ENCODE results near the gene TUBB3.

GRCh38 chr16:89909777-89910716, 13.1 kb upstream of the TUBB3 start:
- TF ChIP-seq RFX5 (IDR thresholded peaks at IDR 0.05; ENCODE audit: borderline replicate concordance, low read depth, low read length): no peak
- no peak for TF ChIP-seq RBBP5 (IDR thresholded peaks at IDR 0.05; ENCODE audit: borderline replicate concordance, low read depth, low read length)
- no peak for TF ChIP-seq MAFK (IDR thresholded peaks at IDR 0.05; ENCODE audit: low read depth, low read length)
- peak; percentile 91 to 98 (median 97) for TF ChIP-seq CTCF (IDR thresholded peaks at IDR 0.05; ENCODE audit: control extremely low read depth in 1 of 3, insufficient read depth in 1 of 3, low read depth in 1 of 3, low read length in 3 of 3)
- no peak for TF ChIP-seq CEBPB (IDR thresholded peaks at IDR 0.05; ENCODE audit: low read depth, low read length)
- TF ChIP-seq EZH2 (IDR thresholded peaks at IDR 0.05; ENCODE audit: low read depth, low read length, severe bottlenecking): no peak
- no peak for TF ChIP-seq POLR2A (IDR thresholded peaks at IDR 0.05; ENCODE audit: control extremely low read depth in 1 of 2, low read depth in 2 of 2, low read length in 2 of 2)
